Trophoblast cell (in vitro differentiated cells and primary cell): ENCODE data around the gene ADSS1.

ENCODE experiments used
- DNase-seq, 2 donors: peaks; one replicate each; pipeline ENCODE4 v3.0.0-alpha.2; 2016
- H2AFZ ChIP-seq: 2 replicates; pipeline ENCODE4 v1.6.1; 2013; ENCODE audit warnings: low read length, moderate library complexity, mild to moderate bottlenecking; ENCODE audit not compliant: insufficient read depth, poor library complexity
- H2AK5ac ChIP-seq: 2 replicates; pipeline ENCODE4 v1.6.1; 2013; ENCODE audit warnings: mild to moderate bottlenecking, low read length
- H2BK120ac ChIP-seq: 2 replicates; pipeline ENCODE4 v1.6.1; 2013; ENCODE audit warnings: low read length, mild to moderate bottlenecking, moderate library complexity; ENCODE audit not compliant: insufficient read depth, poor library complexity
- H2BK12ac ChIP-seq: 2 replicates; pipeline ENCODE4 v1.6.1; 2013; ENCODE audit warnings: mild to moderate bottlenecking, low read length, moderate library complexity
- H2BK5ac ChIP-seq: 2 replicates; pipeline ENCODE4 v1.6.1; 2013; ENCODE audit warnings: low read length, low read depth, moderate library complexity, mild to moderate bottlenecking; ENCODE audit not compliant: poor library complexity
- H3K14ac ChIP-seq: 2 replicates; pipeline ENCODE4 v1.6.1; 2013; ENCODE audit warnings: mild to moderate bottlenecking, low read length
- H3K18ac ChIP-seq: 2 replicates; pipeline ENCODE4 v1.6.1; 2013; ENCODE audit warnings: mild to moderate bottlenecking, low read length
- H3K23ac ChIP-seq: 2 replicates; pipeline ENCODE4 v1.6.1; 2013; ENCODE audit warnings: low read length
- H3K27ac ChIP-seq: 2 replicates; pipeline ENCODE4 v1.5.1; 2013; ENCODE audit warnings: low read depth, mild to moderate bottlenecking, inconsistent platforms, low read length, moderate library complexity
- H3K27me3 ChIP-seq: 2 replicates; pipeline ENCODE4 v1.6.1; 2013; ENCODE audit warnings: inconsistent platforms, mild to moderate bottlenecking, low read length, moderate library complexity; ENCODE audit not compliant: insufficient read depth
- H3K36me3 ChIP-seq, 2 experiments: 1 replicate in 1 of 2; 2 replicates in 1 of 2; pipeline ENCODE4 v1.6.1; 2013; ENCODE audit warnings: low read length in 2 of 2, mild to moderate bottlenecking in 2 of 2, moderate library complexity in 1 of 2; ENCODE audit not compliant: insufficient read depth in 2 of 2, control insufficient read depth in 1 of 2
- H3K4ac ChIP-seq: 2 replicates; pipeline ENCODE4 v1.6.1; 2013; ENCODE audit warnings: low read depth, mild to moderate bottlenecking, low read length, moderate library complexity
- H3K4me1 ChIP-seq, 2 experiments: 1 replicate in 1 of 2; 2 replicates in 1 of 2; pipeline ENCODE4 v1.6.1; 2013; ENCODE audit warnings: low read length in 2 of 2, mild to moderate bottlenecking in 2 of 2, moderate library complexity in 1 of 2; ENCODE audit not compliant: insufficient read depth in 2 of 2, control insufficient read depth in 1 of 2
- H3K4me2 ChIP-seq: 2 replicates; pipeline ENCODE4 v1.6.1; 2013; ENCODE audit warnings: inconsistent platforms, mild to moderate bottlenecking, low read length, moderate library complexity
- H3K4me3 ChIP-seq: 2 replicates; pipeline ENCODE4 v1.5.1; 2013; ENCODE audit warnings: mild to moderate bottlenecking, low read depth, low read length, inconsistent platforms
- H3K79me1 ChIP-seq: one replicate; pipeline ENCODE4 v1.6.1; 2013; ENCODE audit warnings: low read length
- H3K79me2 ChIP-seq: 2 replicates; pipeline ENCODE4 v1.6.1; 2013; ENCODE audit warnings: low read length, mild to moderate bottlenecking; ENCODE audit not compliant: control insufficient read depth, insufficient read depth, poor library complexity
- H3K9ac ChIP-seq: 2 replicates; pipeline ENCODE4 v1.6.1; 2013; ENCODE audit warnings: mild to moderate bottlenecking, low read length
- H3K9me3 ChIP-seq: 2 replicates; pipeline ENCODE4 v1.6.1; 2013; ENCODE audit warnings: low read depth, mild to moderate bottlenecking, control low read depth, inconsistent platforms, low read length; ENCODE audit not compliant: insufficient read depth
- H4K12ac ChIP-seq: 2 replicates; pipeline ENCODE4 v1.6.1; 2013; ENCODE audit warnings: low read depth, mild to moderate bottlenecking, low read length, moderate library complexity
- H4K8ac ChIP-seq: 2 replicates; pipeline ENCODE4 v1.6.1; 2013; ENCODE audit warnings: low read depth, mild to moderate bottlenecking, low read length, moderate library complexity
- H4K91ac ChIP-seq: one replicate; pipeline ENCODE4 v1.6.1; 2013; ENCODE audit warnings: low read depth, mild to moderate bottlenecking, low read length, moderate library complexity
- WGBS: extraction: QIAGEN DNeasy Blood & Tissue Kit; methylation state at CpG from one replicate; pipeline ENCODE4 v1.1.7; 2013; ENCODE audit warnings: missing lambda C conversion rate; ENCODE audit not compliant: insufficient read length, insufficient coverage; ENCODE audit errors: extremely low coverage; 5-methylcytosine and 5-hydroxymethylcytosine counted together

Gene ADSS1

GRCh38 chr14:104689881-104690711 lies 33.9 kb upstream of the ADSS1 start:
- WGBS: no CpG with 5 or more reads among the region's 50 CpGs
- H2BK120ac ChIP-seq: peak overlapping the region; percentile 64
- peaks cover 24 to 36% of the 10 kb centered on the region in 2 experiments for H3K36me3 ChIP-seq
- H2AK5ac ChIP-seq: peak overlapping the region; percentile 69
- H3K4ac ChIP-seq: peak overlapping the region; percentile 87
- H3K79me2 ChIP-seq: peaks cover 50% of the 10 kb centered on the region
- peak overlapping the region; percentile 89 for H3K14ac ChIP-seq
- peak overlapping the region; percentile 91 for H3K9ac ChIP-seq
- H3K4me2 ChIP-seq: peak overlapping the region; percentile 72
- H4K12ac ChIP-seq: peak overlapping the region; percentile 7
- peak overlapping the region; percentile 94 for H3K18ac ChIP-seq
- H3K79me1 ChIP-seq: peaks cover 35% of the 10 kb centered on the region
- H2AFZ ChIP-seq: peak overlapping the region; percentile 60
- no peak overlapping the region for H3K23ac ChIP-seq
- peak overlapping the region; percentile 30 for H2BK12ac ChIP-seq
- H3K9me3 ChIP-seq: no peaks in the 10 kb centered on the region
- H3K27ac ChIP-seq: peak overlapping the region; percentile 70
- H3K27me3 ChIP-seq: no peaks in the 10 kb centered on the region
- peak overlapping the region; percentile 92 for H4K91ac ChIP-seq
- peaks cover 39 to 58% of the 10 kb centered on the region in 2 experiments for H3K4me1 ChIP-seq
- DNase-seq: peak; percentile 55 to 67
- H4K8ac ChIP-seq: peak overlapping the region; percentile 70
- peak overlapping the region; percentile 94 for H3K4me3 ChIP-seq
- H2BK5ac ChIP-seq: peak overlapping the region; percentile 81

DNA sequence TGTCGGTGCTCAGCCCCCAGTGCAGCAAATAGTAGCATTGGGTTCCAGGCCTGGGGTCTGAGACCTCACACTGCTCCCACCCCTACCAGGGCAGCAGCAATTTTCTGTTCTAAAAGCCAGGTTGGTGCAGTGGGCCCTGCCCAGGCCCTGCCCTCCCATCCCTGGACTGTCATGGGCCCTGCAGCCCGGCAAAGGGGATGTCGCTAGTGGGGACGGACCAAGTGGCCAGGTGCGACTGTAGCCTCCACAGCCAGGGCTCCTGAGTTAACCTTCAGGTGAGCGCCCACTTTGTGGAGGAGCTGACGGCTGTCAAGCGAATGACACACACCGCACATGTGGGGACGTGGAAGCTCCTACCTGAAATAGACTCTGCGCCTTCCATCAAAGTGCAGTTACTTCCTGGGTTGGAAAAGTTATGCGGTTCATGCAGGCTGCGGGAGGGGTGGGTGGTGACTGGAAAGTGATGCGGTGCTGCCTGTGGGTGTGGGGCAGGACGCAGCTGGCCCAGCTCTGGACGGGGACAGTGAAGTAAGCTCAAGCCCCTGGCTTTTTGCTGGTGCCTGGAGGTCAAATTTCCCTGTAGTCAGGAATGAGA lies 33.1 kb upstream of the ADSS1 start:
- Histone ChIP-seq H3K79me2 (peaks cover 50% of the 10 kb centered on the region), H2AFZ (no peak overlapping the region), H3K27ac (peak overlapping the region; percentile 4), H2BK12ac (no peak overlapping the region), H4K12ac (no peak overlapping the region), H3K4me2 (peak overlapping the region; percentile 72), H2BK5ac (no peak overlapping the region), H4K91ac (no peak overlapping the region), H4K8ac (no peak overlapping the region), H3K4me1 (peaks cover 43 to 60% of the 10 kb centered on the region in 2 experiments), H3K79me1 (peaks cover 35% of the 10 kb centered on the region), H3K4ac (peak overlapping the region; percentile 87), H3K14ac (peak overlapping the region; percentile 3), H3K27me3 (no peaks in the 10 kb centered on the region), H3K36me3 (peaks cover 31 to 45% of the 10 kb centered on the region in 2 experiments), H3K4me3 (peak overlapping the region; percentile 94), H2BK120ac (no peak overlapping the region), H3K23ac (no peak overlapping the region), H3K18ac (peak overlapping the region; percentile 94), H2AK5ac (no peak overlapping the region), H3K9ac (no peak overlapping the region), H3K9me3 (no peaks in the 10 kb centered on the region)
- peak; percentile 58 to 64 for DNase-seq
- no CpG with 5 or more reads among the region's 16 CpGs for WGBS

DNA sequence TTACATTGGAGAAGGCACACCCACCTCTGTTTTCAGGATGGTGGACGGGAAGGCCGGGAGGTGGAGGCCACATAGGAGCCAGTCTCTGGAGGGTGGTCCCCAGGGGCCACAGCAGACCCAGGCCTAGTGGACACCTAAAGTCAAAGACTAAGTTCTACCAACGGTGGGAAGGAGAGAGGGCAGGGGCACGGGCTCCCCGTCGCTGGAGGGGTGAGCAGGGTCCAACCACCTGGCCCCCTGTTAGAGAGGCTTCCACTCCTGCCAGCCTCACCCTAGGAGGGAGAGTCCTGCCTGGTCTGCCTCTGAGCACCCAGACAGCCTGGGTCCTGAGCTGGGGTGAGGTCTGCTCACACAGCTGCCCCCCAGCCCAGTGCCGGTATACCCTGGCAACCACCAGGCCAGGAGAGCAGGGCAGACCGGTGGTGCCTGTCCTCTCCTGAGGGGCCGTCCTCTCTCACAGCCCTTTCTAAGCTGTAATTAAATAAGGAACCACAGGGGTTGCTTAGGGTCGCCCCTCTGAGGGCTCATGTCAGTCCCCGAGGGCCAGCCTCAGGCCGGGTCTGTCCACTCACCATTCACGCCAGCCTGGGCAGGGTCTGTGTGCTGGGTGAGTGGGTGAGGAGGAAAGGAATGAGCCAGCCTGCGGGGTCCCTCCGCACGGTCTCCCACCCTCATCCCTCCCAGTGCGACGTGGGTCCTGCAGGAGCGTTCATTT lies 32.3 kb upstream of the ADSS1 start:
- Histone ChIP-seq H3K4ac (peak overlapping the region; percentile 87), H3K79me1 (peaks cover 35% of the 10 kb centered on the region), H3K23ac (no peak overlapping the region), H4K91ac (no peak overlapping the region), H2BK120ac (peak overlapping the region; percentile 12), H3K14ac (peak overlapping the region; percentile 16), H2BK12ac (no peak overlapping the region), H2AFZ (no peak overlapping the region), H3K79me2 (peaks cover 50% of the 10 kb centered on the region), H3K9me3 (no peaks in the 10 kb centered on the region), H3K27ac (peak overlapping the region; percentile 23), H2AK5ac (peak overlapping the region; percentile 17), H3K18ac (peak overlapping the region; percentile 25), H3K4me1 (peaks cover 43 to 58% of the 10 kb centered on the region in 2 experiments), H4K8ac (no peak overlapping the region), H3K4me3 (no peak overlapping the region), H3K36me3 (peaks cover 38 to 52% of the 10 kb centered on the region in 2 experiments), H3K9ac (no peak overlapping the region), H4K12ac (no peak overlapping the region), H3K4me2 (peak overlapping the region; percentile 72), H2BK5ac (no peak overlapping the region), H3K27me3 (no peaks in the 10 kb centered on the region)
- WGBS: no CpG with 5 or more reads among the region's 19 CpGs
- no peak for DNase-seq

DNA sequence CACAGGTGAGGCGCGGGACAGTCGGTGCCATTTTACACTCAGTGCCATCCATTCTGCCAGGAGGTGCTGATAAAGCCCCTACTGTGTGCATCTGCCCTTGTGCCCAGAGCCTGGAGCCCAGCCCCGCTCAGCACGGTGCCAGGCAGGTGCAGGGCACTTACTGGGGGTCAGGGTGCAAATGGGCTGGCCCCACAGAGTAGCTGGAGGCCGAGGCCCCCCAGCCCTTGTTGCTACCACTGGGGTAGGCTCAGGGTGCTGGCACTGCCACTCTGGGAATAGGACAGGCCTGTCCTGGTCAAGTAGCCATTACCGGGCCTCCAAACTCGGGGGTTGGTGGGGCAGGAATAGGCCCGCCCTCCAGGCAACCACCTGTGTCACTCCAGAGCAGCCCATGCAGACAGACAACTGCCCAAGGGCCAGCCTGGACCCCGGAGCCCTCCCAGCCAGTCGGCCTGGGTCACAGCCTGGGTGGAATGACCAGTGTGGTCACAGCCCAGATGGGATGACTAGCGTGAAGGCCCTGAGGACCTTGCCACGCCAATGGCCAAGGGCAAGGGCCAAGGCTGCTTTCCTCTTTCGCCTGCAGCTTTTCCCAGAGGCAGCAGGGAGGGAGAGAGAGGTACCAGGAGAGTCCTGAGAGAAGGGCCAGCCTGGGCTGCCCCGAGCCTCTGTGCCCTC lies 31.6 kb upstream of the ADSS1 start:
- Histone ChIP-seq H3K79me1 (peaks cover 29% of the 10 kb centered on the region), H4K91ac (no peak overlapping the region), H3K9ac (peak overlapping the region; percentile 22), H3K9me3 (no peaks in the 10 kb centered on the region), H3K4me1 (peaks cover 38 to 58% of the 10 kb centered on the region in 2 experiments), H2BK12ac (no peak overlapping the region), H3K14ac (no peak overlapping the region), H2AK5ac (no peak overlapping the region), H2AFZ (no peak overlapping the region), H3K27me3 (no peaks in the 10 kb centered on the region), H2BK120ac (no peak overlapping the region), H3K4ac (peak overlapping the region; percentile 68), H4K12ac (no peak overlapping the region), H3K4me3 (no peak overlapping the region), H2BK5ac (no peak overlapping the region), H3K23ac (no peak overlapping the region), H4K8ac (no peak overlapping the region), H3K4me2 (no peak overlapping the region), H3K79me2 (peaks cover 53% of the 10 kb centered on the region), H3K18ac (peak overlapping the region; percentile 2), H3K36me3 (peaks cover 45 to 58% of the 10 kb centered on the region in 2 experiments), H3K27ac (peak overlapping the region; percentile 9)
- peak in 1 of 2 donors; percentile 44 for DNase-seq
- WGBS: no CpG with 5 or more reads among the region's 15 CpGs
